Suprapubic skin (tissue), 4 donors: Measurements from ENCODE around the gene DYNLRB1.

Experiments used
- EP300 ChIP-seq: sonication (generic); formaldehyde crosslinking; IDR thresholded peaks from one replicate; pipeline ENCODE4 v1.6.1; 2017; ENCODE audit warnings: antibody characterized with exemption
- POLR2A ChIP-seq, 2 donors: fragments of 450-650 bp; IDR thresholded peaks; one replicate each; pipeline ENCODE4 v1.6.1; 2017; ENCODE audit warnings: antibody characterized with exemption in 2 of 2, mild to moderate bottlenecking in 2 of 2, moderate library complexity in 2 of 2
- POLR2AphosphoS5 ChIP-seq, 3 donors: sonication (generic); formaldehyde crosslinking; IDR thresholded peaks; one replicate each; pipeline ENCODE4 v1.6.1; 2017; ENCODE audit warnings: antibody characterized with exemption in 3 of 3
- TF ChIP-seq, protein P1 (sequence below), 2 donors: fragments of 200-600 bp in 1 of 2; fragments of 450-650 bp in 1 of 2; sonication (generic) in 1 of 2; IDR thresholded peaks; one replicate each; pipeline ENCODE4 v1.5.1; 2016 to 2019; ENCODE audit warnings: antibody characterized with exemption in 2 of 2, mild to moderate bottlenecking in 1 of 2, moderate library complexity in 1 of 2

GRCh38 chr20:34560614-34561013 is 44.4 kb downstream of the DYNLRB1 start:
- TF ChIP-seq, protein P1, sequence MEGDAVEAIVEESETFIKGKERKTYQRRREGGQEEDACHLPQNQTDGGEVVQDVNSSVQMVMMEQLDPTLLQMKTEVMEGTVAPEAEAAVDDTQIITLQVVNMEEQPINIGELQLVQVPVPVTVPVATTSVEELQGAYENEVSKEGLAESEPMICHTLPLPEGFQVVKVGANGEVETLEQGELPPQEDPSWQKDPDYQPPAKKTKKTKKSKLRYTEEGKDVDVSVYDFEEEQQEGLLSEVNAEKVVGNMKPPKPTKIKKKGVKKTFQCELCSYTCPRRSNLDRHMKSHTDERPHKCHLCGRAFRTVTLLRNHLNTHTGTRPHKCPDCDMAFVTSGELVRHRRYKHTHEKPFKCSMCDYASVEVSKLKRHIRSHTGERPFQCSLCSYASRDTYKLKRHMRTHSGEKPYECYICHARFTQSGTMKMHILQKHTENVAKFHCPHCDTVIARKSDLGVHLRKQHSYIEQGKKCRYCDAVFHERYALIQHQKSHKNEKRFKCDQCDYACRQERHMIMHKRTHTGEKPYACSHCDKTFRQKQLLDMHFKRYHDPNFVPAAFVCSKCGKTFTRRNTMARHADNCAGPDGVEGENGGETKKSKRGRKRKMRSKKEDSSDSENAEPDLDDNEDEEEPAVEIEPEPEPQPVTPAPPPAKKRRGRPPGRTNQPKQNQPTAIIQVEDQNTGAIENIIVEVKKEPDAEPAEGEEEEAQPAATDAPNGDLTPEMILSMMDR (IDR thresholded peaks at IDR 0.05), result no peak
- no peak for TF ChIP-seq EP300
- no peak for TF ChIP-seq POLR2A (IDR thresholded peaks at IDR 0.05)
- no peak for TF ChIP-seq POLR2AphosphoS5 (IDR thresholded peaks at IDR 0.05)
